OCI-M2 (cell line): ENCODE data around the gene SEMA3C.

ENCODE experiments used
- DNase-seq: peaks from one replicate; lab custom pipeline; 2025; ENCODE audit not compliant: unreplicated experiment; lab: John Stamatoyannopoulos, UW

The SEMA3C gene

DNA sequence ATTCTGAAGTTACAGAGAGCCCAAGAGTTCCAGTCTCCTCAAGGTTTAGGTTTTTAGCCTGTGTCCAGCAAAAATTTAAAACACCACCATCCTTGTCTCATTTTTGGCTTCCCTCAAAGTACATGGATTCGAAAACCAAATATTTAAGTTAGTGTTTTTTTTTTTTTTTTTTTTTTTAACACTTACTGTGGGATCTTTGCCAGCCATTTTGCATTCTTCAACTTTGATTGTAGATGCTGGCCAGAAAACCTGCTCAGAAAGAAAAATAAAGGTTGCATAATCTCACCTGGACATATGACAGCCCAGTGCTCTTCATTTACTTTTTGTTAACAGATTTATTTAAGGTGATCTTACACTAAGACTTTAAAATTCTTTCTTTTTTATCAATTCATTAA, 91.6 kb downstream of the SEMA3C start:
- DNase-seq: no peak

DNA sequence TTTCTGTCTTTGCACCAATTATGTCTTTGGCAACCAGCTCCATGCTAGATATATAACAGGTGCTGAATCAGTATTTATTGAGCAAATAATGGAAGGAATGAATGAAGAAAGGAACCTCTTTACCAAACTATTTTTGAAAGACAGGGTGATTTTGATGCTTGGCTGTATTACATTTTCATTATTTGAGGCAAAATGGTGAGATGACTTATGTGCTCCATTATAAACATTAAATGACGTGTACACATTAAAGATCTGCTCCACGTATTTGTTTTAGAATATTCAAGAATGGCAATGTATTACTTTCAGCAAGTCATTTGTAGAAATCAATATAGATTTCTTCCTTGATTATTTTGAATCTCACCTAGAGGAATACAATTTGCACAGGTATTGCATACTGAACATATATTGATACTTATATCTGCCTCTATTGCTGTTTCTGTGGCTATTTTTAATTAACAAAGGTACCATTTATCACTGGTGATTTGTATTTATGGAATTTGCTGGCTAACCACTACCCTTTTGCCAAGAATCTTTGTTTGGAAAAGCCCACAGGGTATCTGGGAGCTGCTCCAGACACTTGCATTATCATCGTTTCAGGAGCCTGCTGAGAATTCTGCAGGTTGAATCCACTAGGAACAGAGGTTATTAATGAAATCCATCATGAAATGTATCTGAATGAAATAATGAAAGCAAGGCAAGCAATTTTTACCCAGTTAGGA, 92.2 kb downstream of the SEMA3C start:
- no peak for DNase-seq

DNA sequence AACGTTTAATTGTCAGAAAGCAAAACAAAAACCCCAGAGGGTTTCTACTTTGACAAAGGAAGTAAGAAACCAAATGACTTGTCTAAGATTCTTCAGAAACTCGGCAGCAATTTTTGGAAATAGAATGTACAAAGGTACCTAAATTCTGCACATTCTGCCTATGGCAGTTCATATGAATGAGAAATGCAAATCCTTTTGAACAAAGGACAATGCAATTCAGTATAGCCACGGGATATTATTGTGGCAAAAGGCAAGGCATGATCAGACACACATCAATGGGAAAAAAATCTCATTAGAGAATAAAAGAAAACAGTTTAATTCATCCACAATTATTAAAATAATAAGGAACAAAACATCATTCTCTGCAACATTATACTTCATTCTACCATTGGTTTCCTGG, 93.4 kb downstream of the SEMA3C start:
- no peak for DNase-seq

DNA sequence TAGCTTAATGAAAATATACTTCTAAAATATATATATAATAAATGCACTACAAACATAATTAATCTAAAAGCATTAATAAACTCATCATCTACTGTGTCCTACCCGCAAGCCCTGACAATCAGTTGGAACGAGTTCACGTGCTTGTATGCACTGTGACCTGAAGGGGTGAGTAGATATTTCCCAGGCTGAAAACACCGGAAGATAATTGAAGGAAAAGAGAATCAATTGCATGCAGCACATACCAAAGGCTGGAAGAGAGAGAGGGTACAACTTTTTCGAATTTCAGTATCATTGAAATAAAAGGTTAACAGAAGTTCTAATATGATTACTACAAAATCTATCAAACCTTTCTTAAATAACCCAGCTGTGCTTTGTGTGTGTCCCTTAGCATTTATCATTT, 94.6 kb downstream of the SEMA3C start:
- no peak for DNase-seq

GRCh38 chr7:80823057-80823456, 95.8 kb downstream of the SEMA3C start:
- DNase-seq: no peak

- no peak for DNase-seq
These were observed 97.0 kb downstream of the SEMA3C start for GRCh38 chr7:80821771-80822319.

DNA sequence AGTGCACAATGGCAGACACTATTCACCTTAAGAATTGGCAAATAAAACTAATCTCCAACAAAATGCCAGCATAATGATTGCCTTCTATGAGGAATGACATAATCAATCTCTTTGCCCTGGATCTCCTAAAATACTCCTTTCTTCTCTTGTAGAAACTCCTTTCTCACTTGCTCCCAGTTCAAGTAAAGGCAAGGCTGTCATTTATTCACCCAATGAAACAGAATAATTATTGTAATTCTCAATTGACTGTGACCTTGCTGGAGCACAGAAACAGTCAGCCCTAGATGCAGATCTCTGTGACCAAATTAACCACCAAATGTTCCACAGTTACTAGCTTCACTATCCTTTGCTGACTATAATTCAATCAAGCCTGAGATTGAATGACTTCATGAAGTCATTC, 99.3 kb downstream of the SEMA3C start:
- DNase-seq: no peak

- no peak for DNase-seq
These were observed 100.7 kb downstream of the SEMA3C start for GRCh38 chr7:80818181-80818580.

DNA sequence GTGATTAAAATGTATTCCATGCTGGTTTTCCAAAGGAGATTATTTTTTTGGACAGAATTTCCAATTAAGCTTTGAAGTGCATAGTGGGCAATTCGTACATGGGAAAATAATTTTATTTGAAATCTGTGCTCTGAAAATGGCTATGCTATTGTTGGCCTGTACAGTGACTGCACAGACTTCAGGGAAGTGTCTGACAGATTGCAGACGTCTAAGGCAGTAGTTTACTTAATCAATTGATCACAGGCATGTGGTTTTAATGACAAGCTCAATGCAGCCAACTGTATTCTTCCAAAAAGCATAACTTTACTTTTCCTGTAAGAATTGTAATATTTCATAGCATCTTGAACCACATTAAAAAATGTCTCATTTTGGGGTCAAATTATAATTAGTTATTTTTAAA, 102.0 kb downstream of the SEMA3C start:
- no peak for DNase-seq

DNA sequence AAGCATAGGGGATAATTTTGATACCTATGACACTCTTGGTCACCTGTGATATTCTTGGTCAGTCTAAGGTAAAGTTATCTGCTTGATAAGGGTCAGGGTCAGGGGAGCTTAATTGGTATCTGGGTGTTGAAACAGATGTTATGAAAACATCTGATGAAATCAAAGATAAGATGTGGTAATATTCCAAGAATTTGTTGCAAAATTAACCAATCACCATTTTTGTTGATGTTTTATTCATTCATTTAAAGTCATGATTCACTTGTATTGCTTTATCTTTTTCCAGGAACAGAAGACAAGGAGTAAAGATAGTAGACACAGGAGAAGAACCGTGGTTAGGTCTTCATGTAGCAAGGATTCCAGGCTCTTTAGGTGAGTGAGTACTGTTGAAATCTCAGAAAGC, 103.1 kb downstream of the SEMA3C start:
- DNase-seq: no peak

DNA sequence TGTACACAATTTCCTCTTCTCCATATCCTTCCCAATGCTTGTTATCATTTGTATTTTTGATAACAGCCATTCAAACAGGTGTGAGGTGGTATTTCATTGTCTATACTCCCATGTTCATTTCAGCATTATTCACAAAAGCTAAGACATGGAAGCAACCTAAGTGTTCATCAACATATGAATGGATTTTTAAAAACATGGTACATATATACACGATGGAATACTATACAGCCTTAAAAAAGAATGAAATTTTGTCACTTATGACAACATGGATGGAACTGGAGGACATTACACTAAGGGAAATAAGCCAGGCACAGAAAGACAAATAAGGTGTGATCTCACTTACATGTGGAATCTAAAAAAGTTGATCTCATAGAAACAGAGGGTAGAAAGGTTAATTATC, 109.3 kb downstream of the SEMA3C start:
- DNase-seq: no peak

GRCh38 chr7:80807166-80807900, 111.5 kb downstream of the SEMA3C start:
- no peak for DNase-seq

- DNase-seq: no peak
These were observed 112.2 kb downstream of the SEMA3C start for GRCh38 chr7:80806663-80807062.

DNA sequence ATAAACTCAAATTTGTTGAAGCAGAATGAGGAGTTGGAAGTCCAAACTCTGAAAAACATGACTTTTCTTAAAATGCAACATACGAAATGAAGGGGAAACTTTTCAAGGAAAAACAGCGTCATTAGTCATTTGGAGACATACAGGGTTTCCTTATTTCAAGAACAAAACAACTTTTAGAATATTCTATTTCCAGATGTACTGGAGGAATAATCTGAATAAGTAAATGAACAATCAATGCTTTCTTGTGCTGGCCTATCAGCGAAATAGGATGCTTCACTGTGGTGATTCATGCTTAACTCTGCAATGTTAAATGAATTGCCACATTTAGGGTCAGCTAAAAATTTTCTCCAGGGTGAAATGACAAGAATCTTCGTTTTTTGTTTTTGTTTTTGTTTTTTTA, 114.3 kb downstream of the SEMA3C start:
- DNase-seq: no peak

DNA sequence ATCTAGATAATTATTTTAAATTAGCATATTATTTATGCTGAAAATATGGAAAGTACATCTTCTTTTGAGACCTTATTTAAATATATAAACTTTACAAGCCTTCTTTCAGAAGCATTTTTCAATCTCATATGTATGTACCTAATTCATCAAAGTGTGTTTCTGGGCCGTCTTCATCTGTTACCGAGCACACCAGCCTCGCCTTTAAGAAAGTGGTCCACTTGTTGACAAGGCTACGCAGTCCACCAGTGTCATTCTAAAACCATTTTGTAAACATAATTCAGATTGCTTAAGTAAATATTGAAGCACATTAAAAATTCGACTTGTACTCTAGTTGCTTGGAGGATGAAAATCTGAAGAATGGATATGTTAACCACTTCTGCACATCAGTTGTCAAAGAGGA, 116.3 kb downstream of the SEMA3C start:
- DNase-seq: no peak

DNA sequence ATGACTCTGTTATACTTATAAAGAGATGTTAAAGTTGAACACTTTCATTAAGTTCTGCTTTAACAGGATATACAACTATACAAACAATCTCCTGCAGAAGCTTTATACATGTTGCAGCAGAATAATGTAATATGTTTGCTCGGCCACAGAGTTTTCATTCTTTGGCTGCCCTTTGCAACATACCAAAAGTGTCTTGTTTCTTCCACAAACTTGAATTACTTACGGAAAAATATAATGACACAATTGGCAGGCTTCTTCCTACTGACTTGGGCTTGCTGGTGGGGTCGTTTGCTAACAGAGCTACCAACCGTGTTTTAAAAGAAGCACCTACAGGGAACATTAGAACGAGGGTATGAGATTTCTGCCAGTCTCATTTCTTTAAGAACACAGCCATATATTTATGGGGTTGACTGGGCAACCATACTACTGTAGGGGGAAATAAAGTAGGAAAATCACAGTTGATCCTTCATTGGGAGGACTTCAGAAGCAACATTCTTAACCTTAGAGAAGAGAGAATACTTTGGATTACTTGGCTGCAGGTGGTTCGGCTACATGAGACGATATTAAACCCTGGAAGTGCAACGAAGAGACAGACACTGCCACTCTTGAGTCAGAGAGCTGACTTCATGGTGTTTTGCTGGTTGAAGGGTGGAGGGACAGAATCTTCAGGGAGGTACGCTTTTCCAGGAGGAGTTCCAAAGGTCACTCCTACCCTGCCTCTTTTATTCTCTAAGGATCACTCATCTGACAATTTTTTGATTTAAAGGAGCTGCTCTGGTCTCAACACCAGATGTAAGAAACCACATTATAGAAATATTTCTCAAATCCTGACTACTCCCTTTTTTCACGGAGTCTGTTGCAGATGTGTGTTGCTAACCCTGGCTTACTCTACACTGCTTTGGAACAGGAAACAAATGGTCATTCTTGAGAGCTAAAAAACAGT, 123.9 kb downstream of the SEMA3C start:
- no peak for DNase-seq

GRCh38 chr7:80791509-80791929, 127.3 kb downstream of the SEMA3C start:
- no peak for DNase-seq

GRCh38 chr7:80790877-80791276, 128.0 kb downstream of the SEMA3C start:
- DNase-seq: no peak

DNA sequence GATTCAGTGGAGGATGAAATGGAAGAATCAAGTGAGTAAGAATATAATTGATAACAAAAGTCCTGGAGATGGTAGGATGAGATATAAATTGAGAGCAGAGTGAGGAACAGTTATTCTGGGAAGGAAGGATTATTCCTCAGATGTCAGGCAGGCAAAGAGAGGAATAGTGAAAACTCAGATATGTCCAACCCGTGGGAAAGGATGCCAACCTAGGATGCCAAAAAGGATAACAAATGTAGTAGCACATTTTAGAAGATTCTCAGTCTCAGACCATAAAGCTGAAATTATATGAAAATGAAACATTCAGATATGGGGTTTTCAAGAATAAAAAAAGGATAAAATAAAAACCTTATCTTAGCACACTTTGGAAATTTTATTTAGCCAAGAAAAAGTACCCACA, 131.1 kb downstream of the SEMA3C start:
- no peak for DNase-seq

DNA sequence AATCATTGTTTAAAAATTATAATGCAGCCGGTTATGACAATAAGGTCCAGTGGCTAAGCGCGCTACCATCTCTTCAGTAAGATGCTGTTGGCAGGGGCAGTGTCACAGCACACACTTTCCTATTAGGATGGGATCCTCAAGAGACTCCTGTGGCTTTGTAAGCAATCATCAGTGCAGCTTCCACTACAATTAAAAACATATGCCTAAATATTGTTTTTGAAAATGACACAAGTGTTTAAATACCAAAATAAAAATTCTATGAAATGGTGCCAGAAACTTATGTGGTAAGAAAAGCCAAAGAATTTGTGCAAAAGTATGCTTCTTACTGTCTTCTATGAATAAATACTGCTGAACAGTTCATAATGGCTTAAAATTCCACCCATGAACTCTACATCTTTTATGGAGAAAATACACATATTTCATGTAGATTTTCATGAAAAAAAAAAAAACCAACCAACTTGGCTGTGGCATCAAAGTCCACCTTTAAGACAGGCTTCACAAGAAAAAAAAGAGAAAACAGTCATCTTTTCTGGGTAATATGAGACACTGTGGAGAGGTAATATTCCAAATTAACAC, 132.8 kb downstream of the SEMA3C start:
- no peak for DNase-seq

- DNase-seq: no peak
These were observed 133.6 kb downstream of the SEMA3C start for GRCh38 chr7:80785276-80785675.
